HL-60 (cell line): ENCODE results near the gene RPAIN.

ENCODE experiments used
- DNase-seq, 2 experiments: peaks; one replicate each; pipeline ENCODE4 v3.0.0-alpha.2; 2010 to 2020; ENCODE audit warnings: low read depth in 1 of 2, low spot score in 1 of 2
- H3K27ac ChIP-seq: fragments of 250-450 bp; sonication (Bioruptor Pico); replicated peaks from 2 replicates; pipeline ENCODE4 v1.5.1; 2020; ENCODE audit warnings: mild to moderate bottlenecking, moderate library complexity
- H3K27me3 ChIP-seq: fragments of 250-450 bp; sonication (Bioruptor Pico); 2 replicates; pipeline ENCODE4 v1.5.1; 2021; ENCODE audit warnings: mild to moderate bottlenecking, moderate library complexity; ENCODE audit not compliant: insufficient read depth, poor library complexity, severe bottlenecking
- H3K4me3 ChIP-seq: replicated peaks from 2 replicates; pipeline ENCODE4 v1.5.1; 2011; ENCODE audit warnings: mild to moderate bottlenecking, control low read depth, low read length; ENCODE audit not compliant: insufficient read depth
- GABPA ChIP-seq: IDR thresholded peaks from 2 replicates; pipeline ENCODE4 v1.6.1; 2012; ENCODE audit warnings: low read depth
- POLR2AphosphoS5 ChIP-seq: IDR thresholded peaks from 2 replicates; pipeline ENCODE4 v1.6.1; 2012; ENCODE audit warnings: low read depth
- SPI1 ChIP-seq: IDR thresholded peaks from 2 replicates; pipeline ENCODE4 v1.6.1; 2012; ENCODE audit warnings: low read depth, mild to moderate bottlenecking, borderline replicate concordance
- TF ChIP-seq, protein P1 (sequence below): IDR thresholded peaks from one replicate; pipeline ENCODE4 v1.5.1; 2011; ENCODE audit warnings: low read length, control low read depth, inconsistent platforms; ENCODE audit not compliant: insufficient read depth
- TF ChIP-seq, protein P2 (sequence below): IDR thresholded peaks from 2 replicates; pipeline ENCODE4 v1.6.1; 2012; ENCODE audit warnings: low read depth; ENCODE audit not compliant: insufficient replicate concordance

Gene RPAIN

GRCh38 chr17:5464717-5465507 lies 44.9 kb downstream of the RPAIN start:
- TF ChIP-seq, protein P1, sequence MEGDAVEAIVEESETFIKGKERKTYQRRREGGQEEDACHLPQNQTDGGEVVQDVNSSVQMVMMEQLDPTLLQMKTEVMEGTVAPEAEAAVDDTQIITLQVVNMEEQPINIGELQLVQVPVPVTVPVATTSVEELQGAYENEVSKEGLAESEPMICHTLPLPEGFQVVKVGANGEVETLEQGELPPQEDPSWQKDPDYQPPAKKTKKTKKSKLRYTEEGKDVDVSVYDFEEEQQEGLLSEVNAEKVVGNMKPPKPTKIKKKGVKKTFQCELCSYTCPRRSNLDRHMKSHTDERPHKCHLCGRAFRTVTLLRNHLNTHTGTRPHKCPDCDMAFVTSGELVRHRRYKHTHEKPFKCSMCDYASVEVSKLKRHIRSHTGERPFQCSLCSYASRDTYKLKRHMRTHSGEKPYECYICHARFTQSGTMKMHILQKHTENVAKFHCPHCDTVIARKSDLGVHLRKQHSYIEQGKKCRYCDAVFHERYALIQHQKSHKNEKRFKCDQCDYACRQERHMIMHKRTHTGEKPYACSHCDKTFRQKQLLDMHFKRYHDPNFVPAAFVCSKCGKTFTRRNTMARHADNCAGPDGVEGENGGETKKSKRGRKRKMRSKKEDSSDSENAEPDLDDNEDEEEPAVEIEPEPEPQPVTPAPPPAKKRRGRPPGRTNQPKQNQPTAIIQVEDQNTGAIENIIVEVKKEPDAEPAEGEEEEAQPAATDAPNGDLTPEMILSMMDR = no peak
- no peak for TF ChIP-seq POLR2AphosphoS5
- no peak for TF ChIP-seq GABPA
- TF ChIP-seq, protein P2, sequence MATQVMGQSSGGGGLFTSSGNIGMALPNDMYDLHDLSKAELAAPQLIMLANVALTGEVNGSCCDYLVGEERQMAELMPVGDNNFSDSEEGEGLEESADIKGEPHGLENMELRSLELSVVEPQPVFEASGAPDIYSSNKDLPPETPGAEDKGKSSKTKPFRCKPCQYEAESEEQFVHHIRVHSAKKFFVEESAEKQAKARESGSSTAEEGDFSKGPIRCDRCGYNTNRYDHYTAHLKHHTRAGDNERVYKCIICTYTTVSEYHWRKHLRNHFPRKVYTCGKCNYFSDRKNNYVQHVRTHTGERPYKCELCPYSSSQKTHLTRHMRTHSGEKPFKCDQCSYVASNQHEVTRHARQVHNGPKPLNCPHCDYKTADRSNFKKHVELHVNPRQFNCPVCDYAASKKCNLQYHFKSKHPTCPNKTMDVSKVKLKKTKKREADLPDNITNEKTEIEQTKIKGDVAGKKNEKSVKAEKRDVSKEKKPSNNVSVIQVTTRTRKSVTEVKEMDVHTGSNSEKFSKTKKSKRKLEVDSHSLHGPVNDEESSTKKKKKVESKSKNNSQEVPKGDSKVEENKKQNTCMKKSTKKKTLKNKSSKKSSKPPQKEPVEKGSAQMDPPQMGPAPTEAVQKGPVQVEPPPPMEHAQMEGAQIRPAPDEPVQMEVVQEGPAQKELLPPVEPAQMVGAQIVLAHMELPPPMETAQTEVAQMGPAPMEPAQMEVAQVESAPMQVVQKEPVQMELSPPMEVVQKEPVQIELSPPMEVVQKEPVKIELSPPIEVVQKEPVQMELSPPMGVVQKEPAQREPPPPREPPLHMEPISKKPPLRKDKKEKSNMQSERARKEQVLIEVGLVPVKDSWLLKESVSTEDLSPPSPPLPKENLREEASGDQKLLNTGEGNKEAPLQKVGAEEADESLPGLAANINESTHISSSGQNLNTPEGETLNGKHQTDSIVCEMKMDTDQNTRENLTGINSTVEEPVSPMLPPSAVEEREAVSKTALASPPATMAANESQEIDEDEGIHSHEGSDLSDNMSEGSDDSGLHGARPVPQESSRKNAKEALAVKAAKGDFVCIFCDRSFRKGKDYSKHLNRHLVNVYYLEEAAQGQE = no peak
- TF ChIP-seq SPI1 = no peak
- DNase-seq = no peak
- no peaks in the 10 kb centered on the region for H3K27me3 ChIP-seq
- H3K4me3 ChIP-seq = no peak overlapping the region
- no peak overlapping the region for H3K27ac ChIP-seq

GRCh38 chr17:5466295-5466694 lies 46.3 kb downstream of the RPAIN start:
- no peak for DNase-seq
- no peak overlapping the region for H3K4me3 ChIP-seq

DNA sequence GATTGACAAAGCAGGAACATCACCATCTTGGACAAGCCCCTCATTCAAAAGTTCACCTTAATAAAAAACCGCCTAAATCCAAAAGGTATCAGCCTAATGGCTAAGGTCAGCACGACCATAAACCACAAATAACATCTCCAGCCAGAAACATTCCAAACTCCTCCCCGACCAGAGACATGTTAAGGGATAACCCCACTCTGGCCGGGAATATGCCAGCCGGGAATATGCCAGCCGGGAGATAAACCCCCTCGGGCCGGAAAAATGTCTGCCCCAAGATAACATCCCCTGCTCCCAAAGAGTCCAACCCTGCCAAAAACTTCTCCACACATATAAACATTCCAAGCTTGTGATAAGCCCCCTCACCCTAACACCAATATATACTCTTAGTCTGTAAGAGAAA lies 47.4 kb downstream of the RPAIN start:
- TF ChIP-seq POLR2AphosphoS5 (no peak), SPI1 (no peak), GABPA (no peak)
- TF ChIP-seq, protein P1 = no peak
- TF ChIP-seq, protein P2 = no peak
- no peaks in the 10 kb centered on the region for H3K27me3 ChIP-seq
- H3K4me3 ChIP-seq = peak overlapping the region; percentile 66
- DNase-seq = no peak
- H3K27ac ChIP-seq = peak overlapping the region; percentile 78; the same call in 1 of the 2 replicates

More at GRCh38 chr17:5466295-5466694, 46.3 kb downstream of the RPAIN start:
- Histone ChIP-seq H3K27me3 (no peaks in the 10 kb centered on the region), H3K27ac (no peak overlapping the region)
- TF ChIP-seq GABPA = no peak

DNA sequence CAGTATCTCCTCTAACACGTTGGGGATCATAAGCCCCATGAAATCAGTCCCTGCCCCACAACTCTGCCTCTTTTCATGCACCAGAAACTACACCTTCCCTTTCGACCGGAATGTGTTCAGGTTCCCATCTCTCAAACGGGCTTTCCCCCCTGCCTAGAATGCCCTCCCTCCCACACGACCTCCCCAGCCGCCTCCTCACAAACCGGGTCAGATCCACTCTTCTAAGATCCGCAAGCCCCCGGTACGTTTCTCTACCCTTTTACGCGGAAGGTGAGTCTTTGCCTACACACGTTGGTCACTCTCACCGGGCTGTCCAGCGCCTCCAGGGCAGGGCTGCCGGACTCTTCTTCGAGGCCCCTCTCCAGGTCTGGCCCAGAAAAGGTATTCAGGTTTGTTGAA lies 48.1 kb downstream of the RPAIN start:
- Histone ChIP-seq H3K27me3 (no peaks in the 10 kb centered on the region), H3K4me3 (peak overlapping the region; percentile 66), H3K27ac (peak overlapping the region; percentile 78)
- TF ChIP-seq GABPA (no peak), SPI1 (no peak), POLR2AphosphoS5 (no peak)
- TF ChIP-seq, protein P2 = no peak
- TF ChIP-seq, protein P1 = no peak
- no peak for DNase-seq
